ENCODE measurements around the gene SLC46A1.

SLC46A1 gene

DNA sequence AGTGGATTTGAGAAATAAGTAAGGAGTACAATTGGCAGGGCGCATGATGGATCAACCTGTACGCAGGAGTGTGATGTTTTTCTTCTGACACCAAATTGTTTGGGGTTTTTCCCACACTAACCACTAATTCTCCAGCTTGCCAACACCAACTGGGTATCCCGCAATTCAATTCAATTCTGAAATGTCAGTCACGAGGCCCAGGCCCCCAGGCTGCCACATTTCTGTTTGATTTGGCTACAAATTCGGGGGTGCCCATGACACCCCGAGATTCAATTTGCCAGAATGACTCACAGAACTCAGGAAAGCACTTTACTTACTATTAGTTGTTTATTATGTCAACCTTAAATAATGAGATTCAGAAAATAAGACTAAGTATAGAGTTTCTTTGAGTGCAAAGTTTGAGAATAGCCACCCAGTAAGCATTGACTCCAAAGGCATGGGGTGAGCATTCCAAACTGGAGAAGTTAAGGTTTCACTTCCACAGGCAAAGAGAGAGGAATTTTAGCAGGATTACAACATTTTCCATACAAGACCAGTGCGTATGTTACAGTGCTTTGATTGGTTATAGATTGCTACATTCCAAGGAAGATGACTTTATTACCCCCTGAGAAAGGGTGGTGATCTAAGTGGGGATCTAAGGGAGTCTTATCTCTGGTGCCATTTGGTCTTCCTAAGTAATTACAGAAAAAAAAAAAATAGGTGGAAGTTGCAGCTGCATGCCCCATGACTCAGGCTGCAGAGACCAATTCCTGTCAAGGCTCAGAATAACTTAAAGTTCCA is 11.5 kb downstream of the SLC46A1 start:
- Histone ChIP-seq H3K27ac (ENCODE audit: low read depth, low read length) (no peak overlapping the region), H3K4me1 (ENCODE audit: control insufficient read depth, insufficient read depth, low read length, unreplicated experiment) (peaks cover 19% of the 10 kb centered on the region), H3K36me3 (ENCODE audit: insufficient read depth, low read length) (peaks cover 6% of the 10 kb centered on the region; the same call in 1 of the 2 replicates), H2AFZ (ENCODE audit: low read length, unreplicated experiment) (no peak overlapping the region), H3K4me3 (ENCODE audit: low read depth, low read length) (no peak overlapping the region), H3K27me3 (ENCODE audit: insufficient read depth, low read length) (no peaks in the 10 kb centered on the region), H3K79me2 (ENCODE audit: control insufficient read depth, insufficient read depth, low read length, unreplicated experiment) (no peaks in the 10 kb centered on the region)

DNA sequence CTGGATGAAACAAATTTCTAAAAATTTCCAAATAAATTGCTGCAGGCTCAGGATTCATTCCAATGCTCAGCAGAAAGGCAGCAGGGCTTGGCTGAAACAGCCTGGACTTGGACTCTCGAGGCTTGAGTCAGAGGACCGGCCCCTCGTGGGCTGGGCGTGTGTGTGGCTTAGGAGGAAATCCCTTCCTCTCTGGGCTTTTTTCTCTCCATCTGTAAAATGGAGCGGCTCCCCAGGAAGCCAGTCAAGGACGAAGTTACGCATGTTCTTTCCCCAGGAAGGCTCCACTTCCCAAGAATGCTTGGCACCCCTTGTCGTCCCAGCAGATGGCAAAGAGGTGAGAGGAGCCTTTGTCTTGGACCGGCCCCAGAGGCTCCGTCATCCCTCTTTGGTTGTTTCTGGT is 13.5 kb downstream of the SLC46A1 start:
- H3K79me2 ChIP-seq (ENCODE audit: control insufficient read depth, insufficient read depth, low read length, unreplicated experiment), result no peaks in the 10 kb centered on the region
- no peak overlapping the region for H3K4me3 ChIP-seq (ENCODE audit: low read depth, low read length)
- no peak overlapping the region for H3K27ac ChIP-seq (ENCODE audit: low read depth, low read length)
- no peak overlapping the region for H2AFZ ChIP-seq (ENCODE audit: low read length, unreplicated experiment)
- no peaks in the 10 kb centered on the region for H3K27me3 ChIP-seq (ENCODE audit: insufficient read depth, low read length)
- H3K4me1 ChIP-seq (ENCODE audit: control insufficient read depth, insufficient read depth, low read length, unreplicated experiment), result peaks cover 8% of the 10 kb centered on the region
- peaks cover 6% of the 10 kb centered on the region; the same call in 1 of the 2 replicates for H3K36me3 ChIP-seq (ENCODE audit: insufficient read depth, low read length)

DNA sequence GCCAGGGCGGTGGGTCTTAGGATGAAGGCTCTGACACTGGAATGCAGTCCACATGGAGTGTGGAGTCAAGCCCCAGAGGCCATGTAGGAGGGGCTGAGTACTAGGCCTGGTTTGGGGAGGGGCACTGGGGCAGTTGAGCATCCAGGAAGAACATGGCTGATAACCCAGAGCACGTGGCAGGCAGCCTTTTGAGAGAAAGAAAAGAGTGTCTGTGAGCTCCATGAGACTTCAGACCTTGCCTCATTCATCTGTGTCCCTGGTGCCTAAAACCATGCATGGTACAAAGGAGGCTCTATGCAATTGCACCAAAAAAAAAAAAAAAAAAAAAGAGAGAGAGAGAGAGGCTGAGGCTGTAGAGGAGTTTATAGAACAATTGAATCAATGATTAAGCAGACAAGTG is 14.6 kb downstream of the SLC46A1 start:
- Histone ChIP-seq H3K36me3 (ENCODE audit: insufficient read depth, low read length) (peaks cover 6% of the 10 kb centered on the region; the same call in 1 of the 2 replicates), H3K4me1 (ENCODE audit: control insufficient read depth, insufficient read depth, low read length, unreplicated experiment) (peaks cover 8% of the 10 kb centered on the region), H3K79me2 (ENCODE audit: control insufficient read depth, insufficient read depth, low read length, unreplicated experiment) (no peaks in the 10 kb centered on the region), H3K27me3 (ENCODE audit: insufficient read depth, low read length) (no peaks in the 10 kb centered on the region), H3K27ac (ENCODE audit: low read depth, low read length) (no peak overlapping the region), H3K4me3 (ENCODE audit: low read depth, low read length) (no peak overlapping the region), H2AFZ (ENCODE audit: low read length, unreplicated experiment) (no peak overlapping the region)

- H3K79me2 ChIP-seq (ENCODE audit: control insufficient read depth, insufficient read depth, low read length, unreplicated experiment), result no peaks in the 10 kb centered on the region
- H3K27me3 ChIP-seq (ENCODE audit: insufficient read depth, low read length), result no peaks in the 10 kb centered on the region
- peaks cover 8% of the 10 kb centered on the region for H3K4me1 ChIP-seq (ENCODE audit: control insufficient read depth, insufficient read depth, low read length, unreplicated experiment)
- H3K27ac ChIP-seq (ENCODE audit: low read depth, low read length), result no peak overlapping the region
- no peak overlapping the region for H3K4me3 ChIP-seq (ENCODE audit: low read depth, low read length)
- peaks cover 6% of the 10 kb centered on the region; the same call in 1 of the 2 replicates for H3K36me3 ChIP-seq (ENCODE audit: insufficient read depth, low read length)
- no peak overlapping the region for H2AFZ ChIP-seq (ENCODE audit: low read length, unreplicated experiment)
These were observed 15.0 kb downstream of the SLC46A1 start for GRCh38 chr17:28390984-28391383.

DNA sequence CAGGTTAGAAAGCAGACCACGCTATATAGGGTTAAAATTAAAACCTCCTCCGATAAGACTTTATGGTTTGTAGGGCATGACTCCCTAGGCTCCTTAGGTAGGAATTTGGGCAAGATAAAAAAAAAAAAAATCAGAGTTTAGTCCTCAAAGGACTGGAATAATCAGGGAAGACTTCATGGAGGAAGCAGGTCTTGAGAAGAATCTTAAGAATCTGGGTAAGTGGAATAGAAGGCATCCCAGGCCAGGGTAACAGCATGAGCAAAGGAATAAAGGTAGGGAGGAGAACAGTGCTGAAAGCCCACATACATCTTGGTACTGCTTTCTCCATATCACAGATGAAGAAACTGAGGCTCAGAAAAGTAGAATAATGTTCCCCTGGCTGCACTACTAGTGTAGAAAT is 15.4 kb downstream of the SLC46A1 start:
- no peaks in the 10 kb centered on the region for H3K79me2 ChIP-seq (ENCODE audit: control insufficient read depth, insufficient read depth, low read length, unreplicated experiment)
- peaks cover 8% of the 10 kb centered on the region for H3K4me1 ChIP-seq (ENCODE audit: control insufficient read depth, insufficient read depth, low read length, unreplicated experiment)
- no peak overlapping the region for H3K27ac ChIP-seq (ENCODE audit: low read depth, low read length)
- peaks cover 6% of the 10 kb centered on the region; the same call in 1 of the 2 replicates for H3K36me3 ChIP-seq (ENCODE audit: insufficient read depth, low read length)
- H3K27me3 ChIP-seq (ENCODE audit: insufficient read depth, low read length), result no peaks in the 10 kb centered on the region
- H3K4me3 ChIP-seq (ENCODE audit: low read depth, low read length), result no peak overlapping the region
- H2AFZ ChIP-seq (ENCODE audit: low read length, unreplicated experiment), result no peak overlapping the region

DNA sequence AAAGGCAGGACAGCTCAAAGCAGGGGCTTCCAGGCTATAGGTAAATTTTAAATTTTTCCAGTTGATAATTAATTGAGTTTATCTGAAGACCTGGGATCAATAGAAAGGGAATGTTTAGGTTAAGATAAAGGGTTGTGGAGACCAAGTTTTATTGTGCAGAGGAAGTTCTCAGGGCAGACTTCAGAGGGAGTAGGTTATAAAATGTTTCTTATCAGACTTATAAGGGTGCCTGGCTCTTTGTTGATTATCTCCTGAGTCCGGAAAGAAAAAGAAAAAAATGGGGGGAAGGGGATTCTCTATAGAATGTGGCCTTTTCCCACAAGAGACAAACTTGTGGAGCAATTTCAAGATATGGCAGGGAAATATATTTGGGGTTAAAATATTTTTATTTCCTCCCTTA is 15.9 kb downstream of the SLC46A1 start:
- H3K27ac ChIP-seq (ENCODE audit: low read depth, low read length), result no peak overlapping the region
- no peaks in the 10 kb centered on the region for H3K27me3 ChIP-seq (ENCODE audit: insufficient read depth, low read length)
- H3K4me1 ChIP-seq (ENCODE audit: control insufficient read depth, insufficient read depth, low read length, unreplicated experiment), result peaks cover 8% of the 10 kb centered on the region
- peaks cover 6% of the 10 kb centered on the region; the same call in 1 of the 2 replicates for H3K36me3 ChIP-seq (ENCODE audit: insufficient read depth, low read length)
- H2AFZ ChIP-seq (ENCODE audit: low read length, unreplicated experiment), result no peak overlapping the region
- no peaks in the 10 kb centered on the region for H3K79me2 ChIP-seq (ENCODE audit: control insufficient read depth, insufficient read depth, low read length, unreplicated experiment)
- H3K4me3 ChIP-seq (ENCODE audit: low read depth, low read length), result no peak overlapping the region

GRCh38 chr17:28388106-28388505 is 17.9 kb downstream of the SLC46A1 start:
- Histone ChIP-seq H3K4me1 (ENCODE audit: control insufficient read depth, insufficient read depth, low read length, unreplicated experiment) (no peaks in the 10 kb centered on the region), H2AFZ (ENCODE audit: low read length, unreplicated experiment) (no peak overlapping the region), H3K36me3 (ENCODE audit: insufficient read depth, low read length) (peaks cover 6% of the 10 kb centered on the region; the same call in 1 of the 2 replicates), H3K27me3 (ENCODE audit: insufficient read depth, low read length) (no peaks in the 10 kb centered on the region), H3K27ac (ENCODE audit: low read depth, low read length) (no peak overlapping the region), H3K4me3 (ENCODE audit: low read depth, low read length) (no peak overlapping the region), H3K79me2 (ENCODE audit: control insufficient read depth, insufficient read depth, low read length, unreplicated experiment) (no peaks in the 10 kb centered on the region)

- no peaks in the 10 kb centered on the region for H3K4me1 ChIP-seq (ENCODE audit: control insufficient read depth, insufficient read depth, low read length, unreplicated experiment)
- H3K36me3 ChIP-seq (ENCODE audit: insufficient read depth, low read length), result peaks cover 6% of the 10 kb centered on the region; the same call in 1 of the 2 replicates
- H3K27ac ChIP-seq (ENCODE audit: low read depth, low read length), result no peak overlapping the region
- no peak overlapping the region for H2AFZ ChIP-seq (ENCODE audit: low read length, unreplicated experiment)
- H3K27me3 ChIP-seq (ENCODE audit: insufficient read depth, low read length), result no peaks in the 10 kb centered on the region
- H3K79me2 ChIP-seq (ENCODE audit: control insufficient read depth, insufficient read depth, low read length, unreplicated experiment), result no peaks in the 10 kb centered on the region
- H3K4me3 ChIP-seq (ENCODE audit: low read depth, low read length), result no peak overlapping the region
These were observed 19.6 kb downstream of the SLC46A1 start for GRCh38 chr17:28386391-28386790.

- no peak overlapping the region for H3K27ac ChIP-seq (ENCODE audit: low read depth, low read length)
- no peak overlapping the region for H3K4me3 ChIP-seq (ENCODE audit: low read depth, low read length)
- no peaks in the 10 kb centered on the region for H3K27me3 ChIP-seq (ENCODE audit: insufficient read depth, low read length)
- H2AFZ ChIP-seq (ENCODE audit: low read length, unreplicated experiment), result no peak overlapping the region
- no peaks in the 10 kb centered on the region for H3K36me3 ChIP-seq (ENCODE audit: insufficient read depth, low read length)
- H3K79me2 ChIP-seq (ENCODE audit: control insufficient read depth, insufficient read depth, low read length, unreplicated experiment), result no peaks in the 10 kb centered on the region
- H3K4me1 ChIP-seq (ENCODE audit: control insufficient read depth, insufficient read depth, low read length, unreplicated experiment), result no peaks in the 10 kb centered on the region
These were observed 20.6 kb downstream of the SLC46A1 start for GRCh38 chr17:28385406-28385805.

DNA sequence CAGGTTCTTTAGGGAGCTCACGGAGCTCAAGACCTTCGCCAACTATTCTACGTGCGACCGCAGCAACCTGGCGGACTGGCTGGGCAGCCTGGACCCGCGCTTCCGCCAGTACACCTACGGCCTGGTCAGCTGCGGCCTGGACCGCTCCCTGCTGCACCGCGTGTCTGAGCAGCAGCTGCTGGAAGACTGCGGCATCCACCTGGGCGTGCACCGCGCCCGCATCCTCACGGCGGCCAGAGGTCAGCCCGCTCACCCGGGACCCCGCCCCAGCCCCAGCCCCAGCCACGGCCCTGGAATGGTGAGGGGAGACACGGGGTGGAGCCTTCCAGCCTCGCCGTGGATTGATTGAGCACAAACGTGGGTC is 21.0 kb downstream of the SLC46A1 start:
- Histone ChIP-seq H3K79me2 (ENCODE audit: control insufficient read depth, insufficient read depth, low read length, unreplicated experiment) (no peaks in the 10 kb centered on the region), H2AFZ (ENCODE audit: low read length, unreplicated experiment) (no peak overlapping the region), H3K4me3 (ENCODE audit: low read depth, low read length) (no peak overlapping the region), H3K27me3 (ENCODE audit: insufficient read depth, low read length) (no peaks in the 10 kb centered on the region), H3K36me3 (ENCODE audit: insufficient read depth, low read length) (no peaks in the 10 kb centered on the region), H3K4me1 (ENCODE audit: control insufficient read depth, insufficient read depth, low read length, unreplicated experiment) (no peaks in the 10 kb centered on the region), H3K27ac (ENCODE audit: low read depth, low read length) (no peak overlapping the region)

GRCh38 chr17:28384281-28385036 is 21.6 kb downstream of the SLC46A1 start:
- Histone ChIP-seq H3K27me3 (ENCODE audit: insufficient read depth, low read length) (no peaks in the 10 kb centered on the region), H3K4me1 (ENCODE audit: control insufficient read depth, insufficient read depth, low read length, unreplicated experiment) (no peaks in the 10 kb centered on the region), H3K4me3 (ENCODE audit: low read depth, low read length) (no peak overlapping the region), H3K79me2 (ENCODE audit: control insufficient read depth, insufficient read depth, low read length, unreplicated experiment) (no peaks in the 10 kb centered on the region), H3K36me3 (ENCODE audit: insufficient read depth, low read length) (no peaks in the 10 kb centered on the region), H3K27ac (ENCODE audit: low read depth, low read length) (no peak overlapping the region), H2AFZ (ENCODE audit: low read length, unreplicated experiment) (no peak overlapping the region)
